Breast epithelium (tissue), 3 donors: ENCODE measurements around the gene RASSF10.

ENCODE experiments used
- POLR2A ChIP-seq: fragments of 450-650 bp; IDR thresholded peaks from one replicate; pipeline ENCODE4 v1.6.1; 2016; ENCODE audit warnings: antibody characterized with exemption, mild to moderate bottlenecking, moderate library complexity
- TF ChIP-seq, protein P1 (sequence below), 3 donors: fragments of 450-650 bp; IDR thresholded peaks; one replicate each; pipeline ENCODE4 v1.5.1; 2016 to 2017; ENCODE audit warnings: antibody characterized with exemption in 3 of 3, mild to moderate bottlenecking in 3 of 3, moderate library complexity in 3 of 3

GRCh38 chr11:12989428-12990161 is 19.5 kb upstream of the RASSF10 start:
- TF ChIP-seq, protein P1, sequence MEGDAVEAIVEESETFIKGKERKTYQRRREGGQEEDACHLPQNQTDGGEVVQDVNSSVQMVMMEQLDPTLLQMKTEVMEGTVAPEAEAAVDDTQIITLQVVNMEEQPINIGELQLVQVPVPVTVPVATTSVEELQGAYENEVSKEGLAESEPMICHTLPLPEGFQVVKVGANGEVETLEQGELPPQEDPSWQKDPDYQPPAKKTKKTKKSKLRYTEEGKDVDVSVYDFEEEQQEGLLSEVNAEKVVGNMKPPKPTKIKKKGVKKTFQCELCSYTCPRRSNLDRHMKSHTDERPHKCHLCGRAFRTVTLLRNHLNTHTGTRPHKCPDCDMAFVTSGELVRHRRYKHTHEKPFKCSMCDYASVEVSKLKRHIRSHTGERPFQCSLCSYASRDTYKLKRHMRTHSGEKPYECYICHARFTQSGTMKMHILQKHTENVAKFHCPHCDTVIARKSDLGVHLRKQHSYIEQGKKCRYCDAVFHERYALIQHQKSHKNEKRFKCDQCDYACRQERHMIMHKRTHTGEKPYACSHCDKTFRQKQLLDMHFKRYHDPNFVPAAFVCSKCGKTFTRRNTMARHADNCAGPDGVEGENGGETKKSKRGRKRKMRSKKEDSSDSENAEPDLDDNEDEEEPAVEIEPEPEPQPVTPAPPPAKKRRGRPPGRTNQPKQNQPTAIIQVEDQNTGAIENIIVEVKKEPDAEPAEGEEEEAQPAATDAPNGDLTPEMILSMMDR (IDR thresholded peaks at IDR 0.05), result no peak
- no peak for TF ChIP-seq POLR2A
